HG03460 (cell line): ENCODE measurements around the gene YBX2.

Source experiments
- ATAC-seq: cut with Tn5 transposase; IDR thresholded peaks from one replicate; pipeline ENCODE4 v1.9.1; 2021; ENCODE audit not compliant: unreplicated experiment

The YBX2 gene

GRCh38 chr17:7279448-7279847 lies 15.0 kb downstream of the YBX2 start:
- ATAC-seq, result no peak

- ATAC-seq, result no peak
Observed at GRCh38 chr17:7266784-7267183, 27.7 kb downstream of the YBX2 start.

- no peak for ATAC-seq
Observed at GRCh38 chr17:7263801-7264078, 30.7 kb downstream of the YBX2 start.

- no peak for ATAC-seq
Observed at GRCh38 chr17:7262935-7263800, 31.3 kb downstream of the YBX2 start.

- no peak for ATAC-seq
Observed at GRCh38 chr17:7262192-7262934, 32.1 kb downstream of the YBX2 start, which contains the start of gene CLDN7. Gene CLDN7 (minus strand): TSS chr17:7262478. CDS start chr17:7262043, 435 bp downstream.

GRCh38 chr17:7261379-7262191 lies 32.9 kb downstream of the YBX2 start:
- ATAC-seq, result no peak

GRCh38 chr17:7260651-7261378 lies 33.6 kb downstream of the YBX2 start:
- no peak for ATAC-seq

- no peak for ATAC-seq
Observed at GRCh38 chr17:7260151-7260550, 34.3 kb downstream of the YBX2 start.

- no peak for ATAC-seq
Observed at GRCh38 chr17:7259555-7259889, 34.9 kb downstream of the YBX2 start.

GRCh38 chr17:7258731-7259554 lies 35.5 kb downstream of the YBX2 start:
- ATAC-seq, result no peak

GRCh38 chr17:7256766-7257456 lies 37.5 kb downstream of the YBX2 start:
- no peak for ATAC-seq

- no peak for ATAC-seq
Observed at GRCh38 chr17:7254511-7254910, 39.9 kb downstream of the YBX2 start.

- no peak for ATAC-seq
Observed at GRCh38 chr17:7253082-7253481, 41.4 kb downstream of the YBX2 start.

- peak; percentile 58 for ATAC-seq
Observed at GRCh38 chr17:7252176-7253043, 42.0 kb downstream of the YBX2 start, which contains the start of gene ELP5. Gene ELP5 (plus strand): TSS chr17:7252215. CDS start chr17:7252551, 336 bp downstream.

- ATAC-seq, result peak; percentile 82
Observed at GRCh38 chr17:7251661-7252175, 42.7 kb downstream of the YBX2 start, which contains the start of gene CTDNEP1. Gene CTDNEP1 (minus strand): TSS chr17:7251734. CDS start chr17:7251296, 438 bp downstream.

GRCh38 chr17:7250695-7251627 lies 43.5 kb downstream of the YBX2 start:
- no peak for ATAC-seq

- no peak for ATAC-seq
Observed at GRCh38 chr17:7249830-7250229, 44.6 kb downstream of the YBX2 start.
